HepG2 (cell line): ENCODE results near the gene ALS2. TPM values are rescaled to one million over a fixed set of nuclear protein-coding genes. Genes with fewer than 3 reads are reported as not detected.

ENCODE experiments used
- DPF2 ChIP-seq: sonication (generic); formaldehyde crosslinking; IDR thresholded peaks from 2 replicates; pipeline ENCODE4 v1.4.0; 2020; ENCODE audit warnings: mild to moderate bottlenecking, low read depth, missing genetic modification reagents, borderline replicate concordance
- GTF3A ChIP-seq: sonication (generic); formaldehyde crosslinking; conservative IDR thresholded peaks from 2 replicates; pipeline ENCODE4 v1.4.0; 2020; ENCODE audit warnings: mild to moderate bottlenecking, missing genetic modification reagents
- GZF1 ChIP-seq: sonication (generic); formaldehyde crosslinking; IDR thresholded peaks from 2 replicates; pipeline ENCODE4 v1.5.1; 2020; ENCODE audit warnings: mild to moderate bottlenecking, missing genetic modification reagents
- MAZ ChIP-seq, 2 experiments: sonication (generic) in 1 of 2; formaldehyde crosslinking in 1 of 2; IDR thresholded peaks; 2 replicates each; pipeline versions ENCODE4 v1.5.0 to v1.6.1; 2012 to 2020; ENCODE audit warnings: low read depth in 2 of 2, mild to moderate bottlenecking in 2 of 2, borderline replicate concordance in 1 of 2, improper control_type of control experiment in 1 of 2, low read length in 1 of 2, missing genetic modification reagents in 1 of 2, moderate library complexity in 1 of 2
- MTA3 ChIP-seq: sonication (generic); formaldehyde crosslinking; IDR thresholded peaks from 2 replicates; pipeline ENCODE4 v1.4.0; 2020; ENCODE audit warnings: missing genetic modification reagents
- NFE2 ChIP-seq: sonication (generic); formaldehyde crosslinking; IDR thresholded peaks from 2 replicates; pipeline ENCODE4 v1.4.0; 2020; ENCODE audit warnings: missing genetic modification reagents
- SNAI1 ChIP-seq: sonication (generic); formaldehyde crosslinking; IDR thresholded peaks from 2 replicates; pipeline ENCODE4 v1.5.0; 2020; ENCODE audit warnings: mild to moderate bottlenecking, missing genetic modification reagents, borderline replicate concordance
- SP1 ChIP-seq, 2 experiments: fragments of 450-650 bp in 1 of 2; sonication (generic) in 1 of 2; formaldehyde crosslinking in 1 of 2; IDR thresholded peaks; 2 replicates each; pipeline versions ENCODE4 v1.4.0 to v1.6.1; 2016 to 2020; ENCODE audit warnings: missing genetic modification reagents in 1 of 2
- SP4 ChIP-seq: sonication (generic); formaldehyde crosslinking; IDR thresholded peaks from 2 replicates; pipeline ENCODE4 v1.8.1; 2023; ENCODE audit warnings: mild to moderate bottlenecking, missing genetic modification reagents
- YEATS2 ChIP-seq: sonication (generic); formaldehyde crosslinking; IDR thresholded peaks from 2 replicates; pipeline ENCODE4 v1.4.0; 2020; ENCODE audit warnings: missing genetic modification reagents, borderline replicate concordance
- ZNF569 ChIP-seq: sonication (generic); formaldehyde crosslinking; IDR thresholded peaks from 2 replicates; pipeline ENCODE4 v1.5.0; 2020; ENCODE audit warnings: mild to moderate bottlenecking, missing genetic modification reagents, moderate library complexity, borderline replicate concordance
- ZNF737 ChIP-seq: sonication (generic); formaldehyde crosslinking; IDR thresholded peaks from 2 replicates; pipeline ENCODE4 v1.5.0; 2020; ENCODE audit warnings: missing genetic modification reagents, mild to moderate bottlenecking, borderline replicate concordance
- ZNF768 ChIP-seq: sonication (generic); formaldehyde crosslinking; IDR thresholded peaks from 2 replicates; pipeline ENCODE4 v1.4.0; 2020; ENCODE audit warnings: missing genetic modification reagents
- polyA plus RNA-seq, 8 experiments: library from polyadenylated mRNA; depleted of rRNA in 3 of 8; stranded (reverse) in 7 of 8; unstranded in 1 of 8; fragments of >200 nt; fragmentation: Illumina TruSeq in 4 of 8; extraction: Trizol in 4 of 8; gene quantifications; 2 replicates each; pipeline versions ENCODE4 v1.2.1 to v1.2.3, GENCODE V29; 2011 to 2016; ENCODE audit warnings: low read depth in 4 of 8, missing spikeins in 1 of 8, mixed read lengths in 1 of 8; ENCODE audit not compliant: insufficient read depth in 1 of 8
- total RNA-seq, 5 experiments: library from RNA; depleted of rRNA; stranded (reverse); fragments of >200 nt; fragmentation: Illumina TruSeq; extraction: Trizol; gene quantifications; 2 replicates each; pipeline ENCODE4 v1.2.3, GENCODE V29; 2016; ENCODE audit warnings: low read depth in 1 of 5
- TF ChIP-seq, protein P1 (sequence below): sonication (generic); formaldehyde crosslinking; IDR thresholded peaks from 2 replicates; pipeline ENCODE4 v1.4.0; 2020; ENCODE audit warnings: mild to moderate bottlenecking, missing genetic modification reagents
- TF ChIP-seq, protein P2 (sequence below): sonication (generic); formaldehyde crosslinking; IDR thresholded peaks from 2 replicates; pipeline ENCODE4 v1.5.1; 2020; ENCODE audit warnings: missing genetic modification reagents, mild to moderate bottlenecking, borderline replicate concordance
- TF ChIP-seq, protein P3 (sequence below): sonication (generic); formaldehyde crosslinking; conservative IDR thresholded peaks from 2 replicates; pipeline ENCODE4 v1.4.0; 2020; ENCODE audit warnings: missing genetic modification reagents
- TF ChIP-seq, protein P4 (sequence below): sonication (generic); formaldehyde crosslinking; IDR thresholded peaks from 2 replicates; pipeline ENCODE4 v1.4.0; 2020; ENCODE audit warnings: missing genetic modification reagents

ALS2 gene
- total and polyA plus RNA-seq, 2 of the 13 experiments (the other 11 are each of a cell fraction or from before 2014, with no cell fraction given) = 12.7 to 19.3 TPM

DNA sequence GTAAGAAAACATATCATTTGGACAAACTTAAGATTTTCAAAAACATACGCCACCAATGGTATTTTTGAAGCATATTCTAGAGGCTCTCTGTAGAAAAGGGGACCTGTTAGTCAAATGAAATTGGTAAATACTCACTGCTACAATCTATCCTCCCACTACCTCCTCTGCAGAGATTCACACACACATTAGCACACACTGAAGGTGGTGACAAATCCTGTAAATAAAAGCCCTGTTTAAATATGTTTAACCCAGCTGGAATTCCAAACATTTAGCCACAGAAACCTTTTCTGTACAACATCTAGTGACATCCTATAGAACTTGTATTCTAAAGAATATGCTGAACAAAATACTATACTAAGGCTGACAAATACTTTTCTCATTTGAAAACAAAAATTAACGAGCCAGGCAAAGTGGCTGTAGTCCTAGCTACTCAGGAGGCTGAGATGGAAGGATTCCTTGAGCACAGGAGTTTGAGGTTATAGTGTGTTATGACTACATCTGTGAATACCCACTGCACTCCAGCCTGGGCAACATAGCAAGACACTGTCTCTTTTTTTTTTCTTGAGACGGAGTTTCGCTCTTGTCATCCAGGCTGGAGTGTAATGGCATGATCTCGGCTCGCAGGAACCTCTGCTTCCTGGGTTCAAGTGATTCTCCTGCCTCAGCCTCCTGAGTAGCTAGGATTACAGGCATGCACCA lies 25.9 kb downstream of the ALS2 start (continued):
- TF ChIP-seq, protein P1, sequence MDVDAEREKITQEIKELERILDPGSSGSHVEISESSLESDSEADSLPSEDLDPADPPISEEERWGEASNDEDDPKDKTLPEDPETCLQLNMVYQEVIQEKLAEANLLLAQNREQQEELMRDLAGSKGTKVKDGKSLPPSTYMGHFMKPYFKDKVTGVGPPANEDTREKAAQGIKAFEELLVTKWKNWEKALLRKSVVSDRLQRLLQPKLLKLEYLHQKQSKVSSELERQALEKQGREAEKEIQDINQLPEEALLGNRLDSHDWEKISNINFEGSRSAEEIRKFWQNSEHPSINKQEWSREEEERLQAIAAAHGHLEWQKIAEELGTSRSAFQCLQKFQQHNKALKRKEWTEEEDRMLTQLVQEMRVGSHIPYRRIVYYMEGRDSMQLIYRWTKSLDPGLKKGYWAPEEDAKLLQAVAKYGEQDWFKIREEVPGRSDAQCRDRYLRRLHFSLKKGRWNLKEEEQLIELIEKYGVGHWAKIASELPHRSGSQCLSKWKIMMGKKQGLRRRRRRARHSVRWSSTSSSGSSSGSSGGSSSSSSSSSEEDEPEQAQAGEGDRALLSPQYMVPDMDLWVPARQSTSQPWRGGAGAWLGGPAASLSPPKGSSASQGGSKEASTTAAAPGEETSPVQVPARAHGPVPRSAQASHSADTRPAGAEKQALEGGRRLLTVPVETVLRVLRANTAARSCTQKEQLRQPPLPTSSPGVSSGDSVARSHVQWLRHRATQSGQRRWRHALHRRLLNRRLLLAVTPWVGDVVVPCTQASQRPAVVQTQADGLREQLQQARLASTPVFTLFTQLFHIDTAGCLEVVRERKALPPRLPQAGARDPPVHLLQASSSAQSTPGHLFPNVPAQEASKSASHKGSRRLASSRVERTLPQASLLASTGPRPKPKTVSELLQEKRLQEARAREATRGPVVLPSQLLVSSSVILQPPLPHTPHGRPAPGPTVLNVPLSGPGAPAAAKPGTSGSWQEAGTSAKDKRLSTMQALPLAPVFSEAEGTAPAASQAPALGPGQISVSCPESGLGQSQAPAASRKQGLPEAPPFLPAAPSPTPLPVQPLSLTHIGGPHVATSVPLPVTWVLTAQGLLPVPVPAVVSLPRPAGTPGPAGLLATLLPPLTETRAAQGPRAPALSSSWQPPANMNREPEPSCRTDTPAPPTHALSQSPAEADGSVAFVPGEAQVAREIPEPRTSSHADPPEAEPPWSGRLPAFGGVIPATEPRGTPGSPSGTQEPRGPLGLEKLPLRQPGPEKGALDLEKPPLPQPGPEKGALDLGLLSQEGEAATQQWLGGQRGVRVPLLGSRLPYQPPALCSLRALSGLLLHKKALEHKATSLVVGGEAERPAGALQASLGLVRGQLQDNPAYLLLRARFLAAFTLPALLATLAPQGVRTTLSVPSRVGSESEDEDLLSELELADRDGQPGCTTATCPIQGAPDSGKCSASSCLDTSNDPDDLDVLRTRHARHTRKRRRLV (CRISPR knock-in tag) = no peak
- TF ChIP-seq DPF2 (CRISPR knock-in tag) (no peak), SP1 (IDR thresholded peaks at IDR 0.05) (no peak), SP1 (CRISPR knock-in tag; IDR thresholded peaks at IDR 0.05) (no peak), NFE2 (CRISPR knock-in tag) (no peak), ZNF569 (CRISPR knock-in tag) (no peak), ZNF737 (CRISPR knock-in tag) (no peak), SNAI1 (CRISPR knock-in tag) (no peak), MTA3 (CRISPR knock-in tag) (no peak), SP4 (CRISPR knock-in tag) (no peak), MAZ (IDR thresholded peaks at IDR 0.05; ENCODE audit: borderline replicate concordance, low read depth, low read length) (no peak), MAZ (CRISPR knock-in tag; IDR thresholded peaks at IDR 0.05; ENCODE audit: low read depth) (no peak), GZF1 (CRISPR knock-in tag) (no peak), ZNF768 (no peak), YEATS2 (no peak), GTF3A (CRISPR knock-in tag) (no peak)
- TF ChIP-seq, protein P2, sequence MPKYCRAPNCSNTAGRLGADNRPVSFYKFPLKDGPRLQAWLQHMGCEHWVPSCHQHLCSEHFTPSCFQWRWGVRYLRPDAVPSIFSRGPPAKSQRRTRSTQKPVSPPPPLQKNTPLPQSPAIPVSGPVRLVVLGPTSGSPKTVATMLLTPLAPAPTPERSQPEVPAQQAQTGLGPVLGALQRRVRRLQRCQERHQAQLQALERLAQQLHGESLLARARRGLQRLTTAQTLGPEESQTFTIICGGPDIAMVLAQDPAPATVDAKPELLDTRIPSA (CRISPR knock-in tag) = no peak
- TF ChIP-seq, protein P3, sequence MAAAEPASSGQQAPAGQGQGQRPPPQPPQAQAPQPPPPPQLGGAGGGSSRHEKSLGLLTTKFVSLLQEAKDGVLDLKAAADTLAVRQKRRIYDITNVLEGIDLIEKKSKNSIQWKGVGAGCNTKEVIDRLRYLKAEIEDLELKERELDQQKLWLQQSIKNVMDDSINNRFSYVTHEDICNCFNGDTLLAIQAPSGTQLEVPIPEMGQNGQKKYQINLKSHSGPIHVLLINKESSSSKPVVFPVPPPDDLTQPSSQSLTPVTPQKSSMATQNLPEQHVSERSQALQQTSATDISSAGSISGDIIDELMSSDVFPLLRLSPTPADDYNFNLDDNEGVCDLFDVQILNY (CRISPR knock-in tag) = no peak
- TF ChIP-seq, protein P4, sequence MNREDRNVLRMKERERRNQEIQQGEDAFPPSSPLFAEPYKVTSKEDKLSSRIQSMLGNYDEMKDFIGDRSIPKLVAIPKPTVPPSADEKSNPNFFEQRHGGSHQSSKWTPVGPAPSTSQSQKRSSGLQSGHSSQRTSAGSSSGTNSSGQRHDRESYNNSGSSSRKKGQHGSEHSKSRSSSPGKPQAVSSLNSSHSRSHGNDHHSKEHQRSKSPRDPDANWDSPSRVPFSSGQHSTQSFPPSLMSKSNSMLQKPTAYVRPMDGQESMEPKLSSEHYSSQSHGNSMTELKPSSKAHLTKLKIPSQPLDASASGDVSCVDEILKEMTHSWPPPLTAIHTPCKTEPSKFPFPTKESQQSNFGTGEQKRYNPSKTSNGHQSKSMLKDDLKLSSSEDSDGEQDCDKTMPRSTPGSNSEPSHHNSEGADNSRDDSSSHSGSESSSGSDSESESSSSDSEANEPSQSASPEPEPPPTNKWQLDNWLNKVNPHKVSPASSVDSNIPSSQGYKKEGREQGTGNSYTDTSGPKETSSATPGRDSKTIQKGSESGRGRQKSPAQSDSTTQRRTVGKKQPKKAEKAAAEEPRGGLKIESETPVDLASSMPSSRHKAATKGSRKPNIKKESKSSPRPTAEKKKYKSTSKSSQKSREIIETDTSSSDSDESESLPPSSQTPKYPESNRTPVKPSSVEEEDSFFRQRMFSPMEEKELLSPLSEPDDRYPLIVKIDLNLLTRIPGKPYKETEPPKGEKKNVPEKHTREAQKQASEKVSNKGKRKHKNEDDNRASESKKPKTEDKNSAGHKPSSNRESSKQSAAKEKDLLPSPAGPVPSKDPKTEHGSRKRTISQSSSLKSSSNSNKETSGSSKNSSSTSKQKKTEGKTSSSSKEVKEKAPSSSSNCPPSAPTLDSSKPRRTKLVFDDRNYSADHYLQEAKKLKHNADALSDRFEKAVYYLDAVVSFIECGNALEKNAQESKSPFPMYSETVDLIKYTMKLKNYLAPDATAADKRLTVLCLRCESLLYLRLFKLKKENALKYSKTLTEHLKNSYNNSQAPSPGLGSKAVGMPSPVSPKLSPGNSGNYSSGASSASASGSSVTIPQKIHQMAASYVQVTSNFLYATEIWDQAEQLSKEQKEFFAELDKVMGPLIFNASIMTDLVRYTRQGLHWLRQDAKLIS (CRISPR knock-in tag) = no peak
